GM10266 (cell line): ENCODE results near the gene C2orf49.

ENCODE experiments used
- DNase-seq: peaks from one replicate; pipeline ENCODE4 v3.0.0; 2012; ENCODE audit errors: extremely low spot score
- TF ChIP-seq, protein P1 (sequence below): IDR thresholded peaks from 2 replicates; pipeline ENCODE4 v1.5.1; 2012; ENCODE audit warnings: mild to moderate bottlenecking, low read depth; ENCODE audit not compliant: control insufficient read depth, insufficient read depth; ENCODE audit errors: missing control alignments

Gene C2orf49

DNA sequence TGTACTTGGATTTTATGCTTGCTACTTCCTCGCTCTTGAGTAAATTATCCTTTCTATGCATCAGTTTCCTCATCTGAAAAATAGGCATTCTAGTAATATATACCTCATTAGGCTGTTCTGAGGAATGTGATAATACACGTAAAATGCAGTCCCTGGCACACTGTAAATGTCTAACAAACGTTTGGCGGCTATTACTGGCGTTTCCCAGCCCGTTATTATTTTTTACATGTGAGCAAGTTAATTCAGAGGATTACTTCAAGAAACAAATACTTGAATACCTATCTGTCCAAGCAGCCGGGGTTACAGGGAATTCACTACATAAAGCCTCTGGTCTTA is 586 bp upstream of the C2orf49 start:
- DNase-seq, result no peak
- TF ChIP-seq, protein P1, sequence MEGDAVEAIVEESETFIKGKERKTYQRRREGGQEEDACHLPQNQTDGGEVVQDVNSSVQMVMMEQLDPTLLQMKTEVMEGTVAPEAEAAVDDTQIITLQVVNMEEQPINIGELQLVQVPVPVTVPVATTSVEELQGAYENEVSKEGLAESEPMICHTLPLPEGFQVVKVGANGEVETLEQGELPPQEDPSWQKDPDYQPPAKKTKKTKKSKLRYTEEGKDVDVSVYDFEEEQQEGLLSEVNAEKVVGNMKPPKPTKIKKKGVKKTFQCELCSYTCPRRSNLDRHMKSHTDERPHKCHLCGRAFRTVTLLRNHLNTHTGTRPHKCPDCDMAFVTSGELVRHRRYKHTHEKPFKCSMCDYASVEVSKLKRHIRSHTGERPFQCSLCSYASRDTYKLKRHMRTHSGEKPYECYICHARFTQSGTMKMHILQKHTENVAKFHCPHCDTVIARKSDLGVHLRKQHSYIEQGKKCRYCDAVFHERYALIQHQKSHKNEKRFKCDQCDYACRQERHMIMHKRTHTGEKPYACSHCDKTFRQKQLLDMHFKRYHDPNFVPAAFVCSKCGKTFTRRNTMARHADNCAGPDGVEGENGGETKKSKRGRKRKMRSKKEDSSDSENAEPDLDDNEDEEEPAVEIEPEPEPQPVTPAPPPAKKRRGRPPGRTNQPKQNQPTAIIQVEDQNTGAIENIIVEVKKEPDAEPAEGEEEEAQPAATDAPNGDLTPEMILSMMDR, result no peak

GRCh38 chr2:105338020-105338385 is 663 bp downstream of the C2orf49 start:
- no peak for DNase-seq

GRCh38 chr2:105339414-105339813 is 2.1 kb downstream of the C2orf49 start:
- DNase-seq, result no peak
- TF ChIP-seq, protein P1, result no peak

More at GRCh38 chr2:105338020-105338385, 663 bp downstream of the C2orf49 start:
- TF ChIP-seq, protein P1, result no peak

DNA sequence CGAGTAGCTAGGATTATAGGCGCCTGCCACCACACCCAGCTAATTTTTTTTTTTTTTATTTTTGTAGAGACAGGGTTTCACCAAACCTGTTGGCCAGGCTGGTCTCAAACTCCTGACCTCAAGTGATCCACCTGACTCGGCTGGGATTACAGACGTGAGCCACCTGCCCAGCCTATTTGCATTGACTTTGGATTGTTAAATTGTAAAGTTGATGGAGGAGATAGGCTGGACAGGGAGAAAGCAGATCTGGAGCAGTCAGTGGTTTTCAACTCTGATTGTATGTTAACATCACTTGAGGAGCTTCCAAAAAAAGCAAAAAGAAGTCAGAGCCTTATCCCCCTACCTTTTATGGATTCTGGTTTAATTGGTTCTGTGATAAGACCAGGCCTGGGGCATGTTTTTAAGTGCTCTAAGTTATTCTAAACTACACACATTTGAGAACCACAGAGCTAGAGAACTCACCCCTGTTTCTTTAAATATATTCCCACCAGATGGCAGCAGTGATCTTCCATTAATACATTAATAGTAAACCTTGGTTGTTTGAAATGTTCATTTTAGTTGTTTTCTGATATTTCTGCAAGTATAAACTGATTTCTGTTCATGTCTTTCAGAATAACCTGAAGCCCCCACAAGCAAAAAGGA is 7.5 kb downstream of the C2orf49 start:
- TF ChIP-seq, protein P1, result peak; percentile 34
- no peak for DNase-seq

DNA sequence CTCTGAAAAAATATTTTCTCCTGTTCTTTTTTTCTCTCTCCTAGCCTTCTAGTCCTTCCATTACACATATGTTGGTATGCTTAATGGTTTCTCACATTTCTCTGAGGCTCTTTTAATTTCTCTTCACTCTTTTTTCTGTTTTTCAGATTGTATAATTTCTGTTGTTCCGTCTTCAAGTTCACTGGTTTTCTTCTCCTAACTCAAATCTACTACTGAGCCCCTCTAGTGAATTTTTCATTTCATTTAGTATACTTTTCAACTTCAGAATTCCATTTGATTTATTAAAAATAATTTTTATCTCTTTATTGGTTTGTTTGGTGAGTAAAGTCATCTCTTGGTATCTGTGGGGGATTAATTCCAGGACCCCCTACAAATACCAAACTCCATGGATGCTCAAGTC is 19.8 kb downstream of the C2orf49 start:
- no peak for DNase-seq
- TF ChIP-seq, protein P1, result no peak

DNA sequence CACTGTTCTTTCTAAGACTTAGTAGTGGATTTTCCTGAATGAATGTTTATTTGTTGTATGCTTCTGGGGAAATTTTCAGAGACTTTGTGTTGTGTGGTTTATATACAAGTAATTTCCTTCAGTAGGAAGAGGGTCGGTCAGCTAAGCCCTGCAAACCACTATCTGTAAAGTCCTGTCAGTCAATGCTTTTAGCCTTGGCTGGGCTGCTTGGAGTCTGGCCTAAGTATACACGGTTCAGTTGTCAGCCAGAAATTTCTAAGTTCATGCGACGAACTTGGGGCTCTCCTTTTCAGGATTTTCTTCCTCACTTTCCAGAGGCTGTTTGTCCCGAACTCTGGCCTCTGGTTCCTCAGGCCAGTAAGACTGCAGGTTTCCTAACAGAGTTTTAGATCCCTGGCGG is 21.3 kb downstream of the C2orf49 start:
- TF ChIP-seq, protein P1, result no peak
- no peak for DNase-seq

- no peak for DNase-seq
- TF ChIP-seq, protein P1, result no peak
These were observed 24.0 kb downstream of the C2orf49 start for GRCh38 chr2:105361102-105361889.
